DMS53 treated with DMSO at 0.1 percent for 48 hours (cell line): ENCODE measurements around the gene FIBCD1.

Source experiments
- DNase-seq: peaks from one replicate; lab custom pipeline; 2025; ENCODE audit not compliant: unreplicated experiment; lab: John Stamatoyannopoulos, UW

FIBCD1 gene, protein sequence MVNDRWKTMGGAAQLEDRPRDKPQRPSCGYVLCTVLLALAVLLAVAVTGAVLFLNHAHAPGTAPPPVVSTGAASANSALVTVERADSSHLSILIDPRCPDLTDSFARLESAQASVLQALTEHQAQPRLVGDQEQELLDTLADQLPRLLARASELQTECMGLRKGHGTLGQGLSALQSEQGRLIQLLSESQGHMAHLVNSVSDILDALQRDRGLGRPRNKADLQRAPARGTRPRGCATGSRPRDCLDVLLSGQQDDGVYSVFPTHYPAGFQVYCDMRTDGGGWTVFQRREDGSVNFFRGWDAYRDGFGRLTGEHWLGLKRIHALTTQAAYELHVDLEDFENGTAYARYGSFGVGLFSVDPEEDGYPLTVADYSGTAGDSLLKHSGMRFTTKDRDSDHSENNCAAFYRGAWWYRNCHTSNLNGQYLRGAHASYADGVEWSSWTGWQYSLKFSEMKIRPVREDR

DNA sequence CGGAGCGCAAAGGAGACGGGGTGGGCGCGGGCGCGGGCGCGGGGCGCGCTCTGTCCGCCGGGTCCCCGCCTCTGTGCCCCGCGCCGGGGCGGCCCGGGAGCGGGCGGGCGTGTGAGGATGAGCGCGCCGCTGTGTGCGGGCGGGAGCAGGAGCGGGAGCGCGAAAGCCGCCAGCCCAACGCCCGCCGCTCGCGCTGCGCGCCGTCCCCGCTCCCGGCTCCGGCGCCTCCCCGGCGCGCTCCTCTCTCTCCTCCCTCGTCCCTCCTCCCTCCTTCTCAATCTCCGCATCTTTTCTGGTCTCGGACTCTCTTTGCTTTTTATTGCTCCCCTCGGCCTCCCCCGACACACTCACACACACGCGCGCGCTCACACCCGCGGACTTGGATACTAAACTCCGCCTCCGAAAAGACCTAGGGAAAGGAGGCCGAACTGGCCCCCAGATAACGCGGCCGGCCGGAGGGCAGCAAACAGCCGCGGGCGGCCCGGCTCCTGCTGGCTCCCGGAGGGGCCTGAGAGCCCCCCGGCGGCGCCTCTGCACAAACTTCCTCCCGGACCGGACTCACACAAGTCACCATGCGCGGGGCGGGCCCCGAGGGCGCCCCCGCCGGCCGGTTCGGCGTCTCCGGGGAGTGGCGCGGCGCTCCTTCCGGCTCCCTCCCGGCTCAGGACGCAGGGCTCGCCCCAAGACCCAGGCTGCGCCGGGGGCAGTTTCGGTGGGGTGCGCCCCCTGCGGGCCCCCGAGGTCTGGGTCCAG, at the start of gene FIBCD1:
TSS of gene FIBCD1 (minus strand) at position 596 of the 753 bp plus-strand sequence. CDS start 640 bp downstream, outside the sequence.
- DNase-seq, result no peak

DNA sequence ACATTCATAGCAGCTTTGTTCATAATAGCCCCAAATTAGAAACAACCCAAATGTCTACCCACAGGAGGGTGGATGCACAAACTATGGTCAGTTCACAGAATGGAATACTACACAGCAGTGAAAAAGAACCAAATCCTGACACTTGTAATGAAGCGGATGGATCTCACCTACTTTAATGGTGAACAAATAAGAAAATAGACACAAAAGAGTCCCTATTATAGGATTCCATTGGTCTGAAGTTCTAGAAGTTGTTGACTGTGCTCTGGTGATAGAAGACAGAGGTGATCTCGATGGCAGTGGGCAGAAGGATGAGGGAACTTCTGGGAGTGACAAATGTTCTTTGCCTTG, 49.3 kb upstream of the FIBCD1 start:
- no peak for DNase-seq

DNA sequence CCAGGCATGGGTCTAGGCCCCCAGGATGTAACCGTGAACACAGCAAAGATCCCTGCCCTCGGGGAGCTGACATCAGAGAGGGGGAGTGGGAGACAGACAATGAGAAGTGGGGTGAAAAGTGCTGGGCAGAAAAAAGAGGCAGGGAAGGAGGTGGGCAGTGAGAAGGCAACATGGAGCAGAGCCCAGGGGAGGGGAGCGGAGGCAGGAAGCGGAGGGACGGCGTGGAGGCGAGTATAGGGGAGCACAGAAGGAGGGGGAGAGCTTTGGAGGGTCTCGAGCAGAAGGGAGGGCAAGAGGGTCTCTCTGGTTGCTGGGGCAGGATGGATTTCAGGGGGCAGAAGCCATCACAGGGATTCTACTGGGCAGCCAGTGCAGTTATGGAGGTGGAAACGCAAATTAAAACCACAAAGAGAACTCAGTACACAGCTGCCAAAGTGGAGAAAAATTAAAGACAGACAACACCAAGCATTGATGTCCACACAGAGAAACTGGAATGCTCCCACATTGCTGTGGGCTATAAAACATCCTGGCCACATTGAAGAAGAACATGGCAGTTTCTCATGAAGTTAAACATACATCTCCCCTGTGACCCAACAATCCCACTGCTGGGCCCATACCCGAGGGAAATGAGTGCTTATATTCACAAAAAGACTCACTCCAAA, 48.8 kb upstream of the FIBCD1 start:
- no peak for DNase-seq

DNA sequence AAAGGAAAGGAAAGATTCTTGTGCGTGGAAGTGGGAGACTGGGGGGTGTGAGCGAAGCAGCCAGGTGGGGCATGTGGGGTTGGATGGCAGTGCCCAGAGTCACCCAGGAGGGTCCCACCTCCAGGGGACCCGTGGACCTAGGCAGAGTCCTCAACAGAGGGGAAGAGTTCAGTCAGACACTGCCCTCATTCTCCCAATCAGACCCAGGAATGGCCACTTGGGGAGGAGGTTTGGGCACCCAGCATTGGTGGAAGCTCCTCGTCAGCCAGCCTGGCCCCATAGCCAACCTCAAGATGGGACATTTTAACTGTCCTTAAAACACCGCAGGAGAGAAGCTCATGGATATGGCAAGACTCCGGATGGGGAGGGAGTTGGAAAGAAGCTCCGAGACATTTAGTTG, 48.0 kb upstream of the FIBCD1 start:
- no peak for DNase-seq

DNA sequence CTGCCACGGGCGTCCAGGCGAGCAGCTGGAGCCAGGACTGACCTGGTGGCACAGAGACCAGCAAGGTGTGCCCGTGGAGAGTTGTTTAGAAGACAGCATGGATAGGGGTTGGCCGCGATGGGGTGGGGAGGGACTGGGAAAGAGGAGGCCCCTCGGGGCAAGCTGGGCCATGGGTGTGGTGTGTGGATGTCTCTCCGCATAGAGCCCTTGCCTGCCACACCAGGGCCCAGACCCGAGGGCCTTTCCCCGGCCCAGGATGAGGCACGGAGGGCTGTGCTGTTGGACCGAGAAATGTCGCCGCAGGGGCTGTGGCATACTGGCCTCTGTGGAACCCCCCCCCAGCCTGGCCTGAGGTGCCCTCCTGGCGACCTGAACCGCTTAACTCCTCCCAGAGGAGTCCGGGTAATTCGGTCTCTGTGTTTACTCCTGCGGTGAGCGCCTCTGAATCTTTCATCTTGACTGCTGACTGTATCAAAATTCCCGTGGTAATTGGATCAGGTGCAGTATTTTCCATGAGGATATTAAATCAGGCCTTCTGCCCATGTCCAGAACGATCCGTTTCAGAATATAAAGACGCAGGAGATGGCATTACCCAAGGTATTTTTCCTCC, 47.4 kb upstream of the FIBCD1 start:
- DNase-seq, result no peak

DNA sequence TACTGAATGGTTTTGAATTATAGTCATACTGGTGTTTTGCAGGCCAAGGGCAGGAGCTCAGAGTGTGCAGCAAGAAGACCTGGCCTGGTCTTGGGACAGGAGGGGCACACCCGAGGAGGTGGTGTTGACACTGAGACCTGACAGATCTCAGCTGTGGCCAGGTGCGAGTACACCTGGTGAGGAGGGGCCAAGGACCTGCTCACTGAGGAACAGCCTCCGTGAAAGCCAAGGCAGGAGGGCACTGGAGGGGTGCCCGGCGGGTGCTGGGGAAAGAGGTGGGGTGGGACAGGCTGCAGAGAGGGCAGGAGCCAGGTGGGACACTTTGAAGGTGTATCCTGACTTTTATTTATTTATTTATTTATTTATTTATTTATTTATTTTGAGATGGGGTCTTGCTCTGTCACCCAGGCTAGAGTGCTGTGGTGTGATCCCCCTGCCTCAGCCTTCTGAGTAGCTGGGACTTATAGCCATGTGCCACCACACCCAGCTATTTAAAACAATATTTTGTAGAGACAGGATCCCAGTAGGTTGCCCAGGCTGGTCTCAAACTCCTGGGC, 46.6 kb upstream of the FIBCD1 start:
- DNase-seq, result no peak

DNA sequence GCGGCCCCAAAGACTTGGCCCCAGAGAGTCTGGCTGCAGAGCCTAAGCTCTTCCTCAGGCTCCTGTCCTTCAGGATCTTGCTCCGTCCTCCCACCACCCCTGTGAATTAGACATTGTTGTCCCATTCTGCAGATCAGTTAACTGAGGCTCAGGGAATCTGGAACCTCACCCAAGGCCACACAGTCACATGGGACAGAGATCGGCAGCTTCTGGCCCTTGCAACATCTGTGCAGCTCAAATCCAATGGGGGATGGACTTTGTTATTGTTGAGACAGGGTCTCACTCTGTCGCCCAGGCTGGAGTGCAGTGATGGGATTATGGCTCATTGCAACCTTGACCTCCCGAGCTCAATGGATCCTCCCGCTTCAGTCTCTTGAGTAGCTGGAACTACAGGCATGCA, 46.0 kb upstream of the FIBCD1 start:
- DNase-seq, result no peak

DNA sequence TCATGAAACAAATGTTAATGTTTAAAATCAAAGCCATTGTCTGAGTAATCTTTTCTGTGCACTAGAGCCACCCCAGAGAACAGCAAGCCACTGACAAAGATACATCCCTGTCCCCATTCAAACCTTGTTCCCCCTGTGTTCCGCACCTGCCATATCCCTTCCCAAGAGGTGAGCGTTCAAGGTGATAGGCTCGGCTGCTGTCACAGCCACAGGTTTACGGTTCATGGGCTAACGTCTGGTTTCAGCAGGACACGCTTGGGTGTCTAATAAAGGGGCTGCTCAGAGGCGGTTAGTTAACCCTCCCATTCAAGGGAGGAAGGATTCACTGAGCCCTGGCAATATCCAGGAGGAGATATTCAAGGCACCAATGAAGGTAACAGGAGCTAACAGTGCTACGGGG, 45.5 kb upstream of the FIBCD1 start:
- no peak for DNase-seq

DNA sequence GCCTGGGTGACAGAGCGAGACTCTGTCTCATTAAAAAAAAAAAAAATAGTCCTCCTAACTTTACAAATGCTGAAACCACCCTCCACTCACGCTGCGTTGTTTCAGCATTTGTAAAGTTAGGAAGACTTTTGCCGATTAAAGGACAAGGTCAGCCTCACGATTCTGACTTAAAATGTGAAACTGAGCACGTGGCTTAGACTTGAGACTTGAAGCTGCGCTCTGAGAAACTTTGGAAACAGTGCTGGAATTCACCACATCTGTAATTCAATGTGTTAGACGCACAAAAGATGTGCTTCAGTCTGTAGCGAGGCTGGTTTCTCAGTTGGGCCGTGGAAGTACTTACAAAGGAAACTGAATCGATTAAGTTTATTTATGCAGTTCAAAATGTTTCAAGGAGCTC, 44.9 kb upstream of the FIBCD1 start:
- no peak for DNase-seq

DNA sequence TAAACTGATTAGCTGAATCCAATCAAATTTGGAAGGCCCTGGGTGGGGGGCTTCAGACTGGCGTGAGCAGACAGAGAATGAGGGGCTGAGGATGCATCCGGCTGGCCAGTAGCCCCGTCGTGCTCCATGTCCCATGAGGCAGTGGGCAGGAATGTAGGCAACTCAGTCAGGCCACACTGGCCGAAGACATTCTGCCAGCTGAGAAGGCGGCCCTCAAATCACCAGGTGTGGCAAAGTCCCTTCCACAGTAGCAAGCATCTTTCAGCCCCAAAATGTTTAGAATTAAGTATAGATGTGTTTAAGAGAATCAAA, 44.3 kb upstream of the FIBCD1 start:
- no peak for DNase-seq

DNA sequence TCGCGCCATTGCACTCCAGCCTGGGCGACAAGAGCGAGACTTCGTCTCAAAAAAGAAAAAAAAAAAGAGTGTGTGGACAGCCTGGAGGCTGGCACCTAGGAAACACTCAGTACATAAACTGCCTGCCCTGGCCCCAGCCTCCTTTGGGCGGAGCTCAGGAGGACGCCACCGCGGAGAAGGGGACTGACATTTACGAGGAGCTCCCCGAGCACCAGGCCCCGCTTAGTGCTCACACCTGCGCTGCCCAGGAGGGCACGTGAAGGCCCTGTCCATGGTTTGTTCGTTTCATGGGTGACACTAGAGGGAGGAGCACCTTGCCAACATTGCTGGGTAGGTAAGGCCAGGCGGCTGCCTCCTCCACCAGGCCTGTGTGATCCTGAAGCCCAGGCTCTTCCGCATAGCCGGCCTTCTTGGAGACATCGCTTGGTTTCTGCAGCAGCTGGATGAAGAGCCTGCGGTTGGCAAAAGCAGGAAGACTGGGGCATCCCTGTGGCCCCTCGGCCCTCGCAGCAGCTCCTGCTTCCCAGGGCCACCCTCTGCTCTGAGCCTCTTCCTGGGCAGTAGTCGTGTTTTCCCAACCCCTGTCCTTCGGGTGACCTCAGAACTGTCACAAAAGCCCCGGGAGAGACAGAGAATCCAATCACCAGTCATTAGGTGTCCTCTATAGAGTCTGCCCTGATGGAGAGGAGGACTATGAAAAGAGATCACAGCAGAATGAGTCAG, 43.8 kb upstream of the FIBCD1 start:
- DNase-seq, result no peak

DNA sequence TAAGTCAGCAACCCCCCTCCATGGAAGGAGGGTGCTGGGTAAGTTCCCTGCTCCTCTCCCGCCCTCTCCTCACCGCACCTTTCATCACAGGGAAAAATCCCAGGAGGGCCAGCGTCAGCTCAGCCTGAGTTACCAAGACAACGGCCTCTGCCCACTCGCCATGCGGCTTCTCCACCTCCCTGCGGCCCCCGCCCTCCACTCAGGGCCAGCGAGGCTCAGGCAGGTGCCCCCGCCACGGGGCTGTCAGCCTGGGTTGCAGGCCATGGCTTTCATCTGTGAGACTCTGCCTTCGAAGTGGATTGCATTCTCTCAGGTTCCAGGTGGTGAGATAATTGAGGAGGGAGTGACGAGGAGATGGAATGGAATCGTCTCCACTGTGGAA, 42.7 kb upstream of the FIBCD1 start:
- DNase-seq, result no peak

DNA sequence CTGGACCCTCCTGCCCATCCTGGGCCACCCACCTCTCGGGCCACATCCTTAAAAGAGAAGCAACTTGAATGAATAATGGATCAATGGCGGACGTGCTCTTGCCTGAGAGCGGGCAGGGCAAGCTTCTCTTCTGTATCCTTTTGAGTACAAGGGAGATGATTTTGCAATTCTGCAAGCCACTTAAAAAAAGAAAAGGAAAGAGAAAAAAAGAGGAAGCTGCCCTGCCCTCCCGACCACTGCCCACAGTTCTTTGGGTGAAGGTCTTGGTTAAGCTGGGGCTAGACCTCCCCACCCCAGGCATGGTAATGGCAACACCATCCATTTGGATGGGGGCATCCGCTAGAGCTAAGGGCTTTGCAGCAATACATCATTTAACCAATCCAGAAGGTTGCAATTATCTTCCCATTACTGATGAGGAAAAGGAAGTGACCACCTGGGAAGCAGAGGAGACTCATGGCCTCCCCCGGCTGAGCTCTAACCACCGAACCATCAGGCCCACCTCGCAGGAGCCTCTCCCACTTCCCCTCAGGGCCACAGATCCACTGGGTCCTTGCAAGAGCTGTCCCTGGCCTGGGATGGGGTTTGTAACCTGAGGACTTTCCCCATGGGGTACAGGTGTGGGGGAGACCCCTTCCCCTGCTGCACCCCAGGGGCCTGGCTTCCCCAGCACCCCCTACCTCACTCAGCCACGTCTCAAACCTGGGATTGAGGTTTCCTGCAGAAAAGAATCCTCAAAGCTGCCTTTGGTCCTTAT, 42.1 kb upstream of the FIBCD1 start:
- no peak for DNase-seq

DNA sequence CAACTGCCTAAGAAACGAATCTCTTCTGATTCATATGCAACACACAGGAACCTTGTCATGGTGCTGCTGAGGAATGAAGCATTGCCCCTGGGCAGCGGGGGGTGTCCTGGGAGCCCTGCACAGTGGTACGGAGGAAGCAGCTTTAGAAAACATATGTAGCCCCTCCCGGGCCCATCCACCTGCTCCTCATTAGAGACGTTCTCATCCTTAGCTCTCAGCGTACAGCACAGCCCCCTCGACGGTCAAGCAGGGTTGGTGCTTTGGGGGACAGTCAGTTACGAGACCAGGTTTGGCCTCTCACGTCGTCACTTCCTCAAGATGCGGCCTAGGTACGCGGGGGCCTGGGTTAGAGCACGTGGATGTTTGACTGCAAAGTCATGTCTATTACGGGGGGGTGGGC, 41.5 kb upstream of the FIBCD1 start:
- DNase-seq, result no peak

DNA sequence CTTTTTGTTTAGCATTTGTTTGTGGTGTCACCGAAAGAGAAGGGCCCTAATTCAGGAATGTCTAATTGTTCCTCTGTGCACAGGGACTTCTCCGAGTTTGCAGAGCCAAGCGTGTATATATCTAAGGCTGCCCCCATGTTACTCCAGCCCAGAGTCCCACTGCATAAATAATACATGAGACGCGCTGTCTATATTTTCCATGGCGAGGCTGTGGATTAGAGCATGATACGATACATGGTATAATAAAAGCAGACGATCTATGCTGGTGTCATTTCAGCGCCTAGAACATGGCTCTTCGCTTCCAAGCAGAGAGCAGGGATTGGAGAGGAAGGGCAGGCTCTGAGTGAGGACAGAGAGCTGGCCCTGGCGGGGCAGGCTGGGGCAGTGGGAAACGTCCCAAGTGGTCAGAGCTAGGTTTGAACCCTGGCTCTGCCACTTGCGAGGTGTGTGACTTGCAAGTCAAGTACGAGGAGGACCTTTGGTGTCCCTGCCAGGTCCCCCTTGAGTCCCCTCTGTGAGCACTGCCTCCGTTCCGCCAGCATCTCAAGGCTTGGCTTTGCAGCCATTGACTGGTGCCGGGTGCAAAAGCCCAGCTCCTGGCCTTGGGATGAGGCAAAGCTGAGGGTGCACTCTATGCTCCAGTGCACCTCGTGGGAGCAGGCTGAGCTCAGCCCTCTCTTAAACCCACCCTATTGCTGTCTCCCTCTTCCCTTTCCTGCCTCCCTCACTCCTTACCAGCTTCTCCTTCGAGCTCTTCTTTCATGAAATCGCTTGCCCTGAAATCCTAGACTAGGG, 40.7 kb upstream of the FIBCD1 start:
- DNase-seq, result no peak

DNA sequence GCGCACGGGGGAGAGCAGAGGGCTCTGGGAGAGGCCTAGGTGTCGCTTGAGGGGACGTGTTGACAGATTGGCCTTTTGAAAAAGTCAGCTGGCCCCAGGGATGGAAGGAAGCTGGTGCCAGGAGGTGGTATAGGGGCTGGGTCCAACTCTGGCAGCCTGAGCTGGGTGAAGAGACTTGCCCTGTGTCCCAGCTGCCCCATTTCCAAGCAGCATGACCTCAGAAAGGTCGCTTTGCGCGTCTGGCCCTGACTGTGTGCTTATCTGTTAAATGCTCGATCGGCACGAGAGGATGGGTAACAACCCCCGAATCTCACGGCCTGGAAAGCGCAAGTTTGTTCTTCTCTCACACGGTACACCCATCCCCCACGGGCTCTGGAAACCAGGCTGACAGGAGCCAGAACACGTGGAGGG, 38.8 kb upstream of the FIBCD1 start:
- no peak for DNase-seq

DNA sequence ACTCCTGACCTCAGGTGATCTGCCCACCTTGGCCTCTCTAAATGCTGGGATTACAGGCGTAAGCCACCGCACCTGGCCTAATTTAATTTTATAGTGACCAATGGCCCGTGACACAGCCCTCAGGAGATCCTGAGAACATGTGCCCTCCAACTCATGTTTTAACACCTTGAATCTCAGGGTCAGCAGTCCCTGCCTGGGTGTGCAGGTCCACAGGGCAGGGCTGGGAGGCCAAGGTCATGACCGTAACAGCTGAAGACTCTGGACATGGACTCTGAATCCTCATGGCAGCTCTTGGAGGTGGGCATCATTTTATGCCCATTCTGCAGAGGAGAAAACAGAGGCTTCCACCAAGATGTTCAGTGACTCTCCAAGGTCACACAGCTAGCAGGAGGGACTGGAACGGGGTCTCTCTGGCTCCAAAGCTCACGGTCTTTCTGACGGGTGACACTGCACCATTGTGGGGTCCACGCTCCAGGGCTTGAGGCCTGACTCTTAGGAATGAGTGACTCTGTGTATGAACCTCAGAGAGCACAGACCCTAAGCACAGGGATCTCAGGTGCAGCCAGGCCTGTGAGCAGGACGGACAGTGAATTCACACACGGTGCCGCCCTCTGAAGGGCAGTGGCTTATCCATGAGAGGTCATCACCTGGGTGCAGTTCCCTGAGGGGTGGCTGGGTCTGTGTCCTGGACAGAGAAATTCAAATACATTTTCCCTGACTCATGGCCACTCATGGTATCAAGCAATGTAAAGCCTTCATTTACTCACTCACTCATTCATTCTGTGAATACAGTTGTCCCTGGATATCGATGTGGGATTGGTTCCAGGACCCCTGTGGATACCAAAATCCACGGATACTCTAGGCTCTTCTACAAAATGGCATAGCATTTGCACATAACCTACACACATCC, 37.1 kb upstream of the FIBCD1 start:
- DNase-seq, result no peak

DNA sequence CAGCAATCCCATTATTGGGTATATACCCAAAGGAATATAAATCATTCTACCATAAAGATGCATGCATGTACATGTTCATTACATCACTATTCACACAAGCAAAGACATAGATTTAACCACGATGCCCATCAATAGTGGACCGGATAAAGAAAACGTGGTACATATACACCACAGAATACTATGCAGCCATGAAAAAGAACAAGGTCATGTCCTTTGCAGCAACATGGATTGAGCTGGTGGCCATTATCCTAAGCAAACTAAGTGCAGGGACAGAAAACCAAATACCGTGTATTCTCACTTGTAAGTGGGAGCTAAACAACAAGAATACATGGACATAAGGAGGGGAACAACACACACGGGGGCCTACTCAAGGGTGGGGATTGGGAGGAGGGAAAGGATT, 36.1 kb upstream of the FIBCD1 start:
- DNase-seq, result no peak
